HG02798 (cell line): Measurements from ENCODE around the gene TBC1D1.

Source experiments
- ATAC-seq: cut with Tn5 transposase; IDR thresholded peaks from one replicate; pipeline ENCODE4 v1.9.1; 2021; ENCODE audit warnings: mild to moderate bottlenecking; ENCODE audit not compliant: unreplicated experiment, poor library complexity

The TBC1D1 gene

GRCh38 chr4:38179690-38180377 lies 288.9 kb downstream of the TBC1D1 start:
- ATAC-seq: peak; percentile 65

DNA sequence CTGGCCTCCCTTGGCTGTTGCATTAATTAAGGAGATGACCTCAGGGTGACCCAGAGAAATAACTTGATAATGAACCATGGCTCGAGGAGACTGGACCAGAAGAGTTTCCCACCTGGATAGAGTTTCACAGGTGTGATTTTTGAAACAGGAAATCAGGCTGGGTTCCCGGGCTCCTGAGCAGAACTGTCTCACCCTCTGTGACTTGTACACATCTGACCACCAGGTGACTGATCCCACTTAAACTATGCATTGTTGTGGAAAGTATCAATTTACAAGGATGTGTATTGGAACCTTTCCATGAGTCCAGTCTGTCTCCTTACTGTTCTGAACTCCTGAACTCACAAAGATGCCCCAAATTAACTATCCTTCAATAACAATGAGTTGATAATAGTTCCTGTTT lies 289.6 kb downstream of the TBC1D1 start:
- ATAC-seq: no peak

- ATAC-seq: no peak
Observed at GRCh38 chr4:38181286-38181685, 290.4 kb downstream of the TBC1D1 start.

- no peak for ATAC-seq
Observed at GRCh38 chr4:38182334-38182998, 291.6 kb downstream of the TBC1D1 start.

- ATAC-seq: no peak
Observed at GRCh38 chr4:38184404-38184803, 293.5 kb downstream of the TBC1D1 start.

DNA sequence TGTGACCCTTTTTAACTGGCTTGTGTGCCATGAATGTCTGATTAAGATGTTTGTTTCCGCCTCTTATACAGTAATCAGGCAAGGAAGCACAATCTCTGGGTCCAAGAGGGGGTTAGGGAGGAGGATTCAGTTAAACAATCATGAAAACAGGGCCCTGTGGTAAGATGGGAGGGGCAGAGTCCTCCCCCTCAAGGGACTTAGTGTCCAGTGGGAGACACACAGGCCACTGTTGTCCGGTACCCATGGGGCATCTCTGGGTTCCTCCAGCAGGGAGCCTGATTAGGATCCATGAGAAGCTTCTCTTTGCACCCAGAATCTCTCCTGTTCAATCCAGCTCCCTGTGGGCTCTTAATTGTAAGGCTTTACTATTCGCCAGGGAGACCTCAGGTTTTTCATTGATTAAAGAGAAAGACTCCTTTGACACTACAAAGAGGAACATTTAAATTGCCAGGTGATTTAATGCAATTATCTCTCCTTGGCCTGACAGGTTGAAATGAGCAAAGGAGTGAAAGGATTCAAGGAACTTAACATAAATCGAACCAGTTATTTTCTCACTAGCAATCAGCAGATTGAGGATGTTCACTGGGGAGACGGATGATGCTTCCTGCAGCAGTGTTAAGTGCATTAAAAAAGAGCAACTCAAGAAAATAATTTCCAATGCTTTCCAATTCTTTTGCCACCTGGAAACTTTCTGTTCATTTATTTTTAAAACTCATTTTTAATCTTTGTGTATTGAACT lies 294.7 kb downstream of the TBC1D1 start:
- no peak for ATAC-seq

DNA sequence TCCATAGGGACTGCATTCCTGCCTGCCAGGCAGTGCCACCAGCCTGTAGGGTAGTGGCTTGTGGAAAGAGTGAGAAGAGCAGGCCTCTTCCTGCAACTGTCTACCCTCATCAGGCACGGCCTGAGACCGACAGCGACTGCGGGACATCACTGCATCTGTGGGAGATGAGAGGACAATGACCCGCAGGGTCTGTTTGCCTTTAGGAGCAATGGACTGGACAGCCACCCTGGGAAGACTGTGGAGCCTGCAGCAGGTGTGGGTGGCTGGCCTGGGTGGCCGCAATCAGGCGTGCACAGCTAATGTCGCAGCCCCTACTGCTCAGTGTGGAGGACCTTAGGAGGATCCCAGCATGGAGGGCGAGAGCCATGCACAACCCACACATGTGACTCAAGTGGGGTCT lies 297.3 kb downstream of the TBC1D1 start:
- no peak for ATAC-seq

- no peak for ATAC-seq
Observed at GRCh38 chr4:38188631-38189101, 297.8 kb downstream of the TBC1D1 start.
